ENCODE measurements around the gene RND1. TPM values are rescaled to one million over a fixed set of nuclear protein-coding genes. Genes with fewer than 3 reads are reported as not detected.
A peak's percentile ranks its signal among the peaks of the same experiment; 100 is the strongest.

The RND1 gene
- total RNA-seq, 1 donor from 2014 or later, result 7.1 TPM

DNA sequence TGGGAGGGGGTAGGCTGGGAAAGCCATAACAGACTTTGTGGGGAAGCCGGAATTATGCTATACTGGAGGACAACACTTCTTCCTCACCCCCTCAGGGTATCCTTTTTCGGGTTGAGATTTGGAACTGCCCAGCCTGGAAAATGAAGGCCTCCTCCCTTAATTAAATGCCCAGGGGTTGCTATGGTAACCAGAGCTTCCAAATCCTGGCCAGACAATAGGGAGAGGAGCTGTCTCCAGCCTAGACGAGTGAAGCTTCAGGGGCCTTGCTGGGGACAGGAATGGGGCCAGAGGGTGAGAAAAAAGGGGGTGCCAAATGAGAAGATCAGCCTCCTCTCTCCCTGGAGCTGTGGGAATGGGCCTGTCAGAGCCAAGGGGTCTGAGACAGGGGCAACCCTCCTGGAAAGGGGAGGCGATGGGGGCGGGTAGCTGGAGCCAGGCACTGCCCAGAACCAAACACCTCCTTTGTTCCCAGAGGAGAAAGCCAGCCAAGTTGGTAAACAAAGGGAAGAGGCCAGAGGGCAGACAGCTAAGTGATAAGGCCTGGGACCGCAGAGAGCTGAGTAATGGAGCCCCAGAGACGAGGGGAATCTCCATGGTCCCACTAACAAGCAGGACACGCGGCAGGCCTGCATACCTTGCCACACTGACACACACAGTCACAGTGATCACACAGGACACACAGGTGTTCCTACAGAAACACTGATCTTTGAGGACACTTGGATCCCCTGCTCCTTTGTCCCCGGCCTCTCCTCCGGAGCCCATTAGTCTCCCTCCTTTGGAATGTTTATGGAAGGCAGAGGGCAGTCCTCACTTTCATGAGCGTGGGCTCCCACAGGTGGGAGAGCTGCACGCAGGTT, 17.9 kb upstream of the RND1 start:
- no peaks in the 10 kb centered on the region for H3K27me3 ChIP-seq
- H3K9me3 ChIP-seq, result no peaks in the 10 kb centered on the region
- intact Hi-C loops (cut with DNase I), result no loop called here
- no peak overlapping the region for H3K4me3 ChIP-seq
- DNase-seq, result no peak
- TF ChIP-seq, protein P1, sequence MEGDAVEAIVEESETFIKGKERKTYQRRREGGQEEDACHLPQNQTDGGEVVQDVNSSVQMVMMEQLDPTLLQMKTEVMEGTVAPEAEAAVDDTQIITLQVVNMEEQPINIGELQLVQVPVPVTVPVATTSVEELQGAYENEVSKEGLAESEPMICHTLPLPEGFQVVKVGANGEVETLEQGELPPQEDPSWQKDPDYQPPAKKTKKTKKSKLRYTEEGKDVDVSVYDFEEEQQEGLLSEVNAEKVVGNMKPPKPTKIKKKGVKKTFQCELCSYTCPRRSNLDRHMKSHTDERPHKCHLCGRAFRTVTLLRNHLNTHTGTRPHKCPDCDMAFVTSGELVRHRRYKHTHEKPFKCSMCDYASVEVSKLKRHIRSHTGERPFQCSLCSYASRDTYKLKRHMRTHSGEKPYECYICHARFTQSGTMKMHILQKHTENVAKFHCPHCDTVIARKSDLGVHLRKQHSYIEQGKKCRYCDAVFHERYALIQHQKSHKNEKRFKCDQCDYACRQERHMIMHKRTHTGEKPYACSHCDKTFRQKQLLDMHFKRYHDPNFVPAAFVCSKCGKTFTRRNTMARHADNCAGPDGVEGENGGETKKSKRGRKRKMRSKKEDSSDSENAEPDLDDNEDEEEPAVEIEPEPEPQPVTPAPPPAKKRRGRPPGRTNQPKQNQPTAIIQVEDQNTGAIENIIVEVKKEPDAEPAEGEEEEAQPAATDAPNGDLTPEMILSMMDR (IDR thresholded peaks at IDR 0.05), result no peak
- peaks cover 19% of the 10 kb centered on the region for H3K4me1 ChIP-seq
- H3K27ac ChIP-seq, result no peak overlapping the region
- no peaks in the 10 kb centered on the region for H3K36me3 ChIP-seq
- ATAC-seq, result peak; percentile 32

DNA sequence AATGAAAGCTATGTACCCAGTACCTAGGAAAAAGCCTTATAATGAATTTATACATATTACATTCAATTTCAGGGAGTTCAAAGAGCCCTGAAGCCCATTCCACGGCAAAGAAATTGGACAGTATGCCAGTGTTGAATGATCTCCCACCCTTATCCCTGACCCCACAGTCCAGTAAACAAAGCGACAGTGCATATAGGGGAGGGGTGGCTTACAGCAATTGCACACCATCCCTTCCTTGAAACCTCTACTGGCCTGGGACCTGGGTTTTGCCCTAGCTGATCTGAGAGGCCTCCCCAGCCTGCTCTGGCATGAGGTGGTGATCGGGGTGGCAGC, 17.3 kb upstream of the RND1 start:
- TF ChIP-seq, protein P1 (IDR thresholded peaks at IDR 0.05), result no peak
- no peaks in the 10 kb centered on the region for H3K36me3 ChIP-seq

GRCh38 chr12:48882315-48882687, 16.6 kb upstream of the RND1 start:
- peaks cover 19% of the 10 kb centered on the region for H3K4me1 ChIP-seq
- peak overlapping the region; percentile 47 for H3K27ac ChIP-seq
- no peaks in the 10 kb centered on the region for H3K9me3 ChIP-seq
- TF ChIP-seq, protein P1 (IDR thresholded peaks at IDR 0.05), result no peak
- peak; percentile 33 for ATAC-seq
- no peaks in the 10 kb centered on the region for H3K27me3 ChIP-seq
- DNase-seq, result no peak
- intact Hi-C loops (cut with DNase I), result no loop called here
- peak overlapping the region; percentile 14 for H3K4me3 ChIP-seq
- H3K36me3 ChIP-seq, result no peaks in the 10 kb centered on the region

More for the DNA sequence above, 17.3 kb upstream of the RND1 start:
- H3K9me3 ChIP-seq, result no peaks in the 10 kb centered on the region
- no peaks in the 10 kb centered on the region for H3K27me3 ChIP-seq
- intact Hi-C loops (cut with DNase I), result no loop called here
- DNase-seq (no peak), ATAC-seq (no peak)
- H3K4me3 ChIP-seq, result no peak overlapping the region
- H3K27ac ChIP-seq, result no peak overlapping the region
- peaks cover 19% of the 10 kb centered on the region for H3K4me1 ChIP-seq

GRCh38 chr12:48881686-48882314, 16.1 kb upstream of the RND1 start:
- peaks cover 19% of the 10 kb centered on the region for H3K4me1 ChIP-seq
- TF ChIP-seq, protein P1 (IDR thresholded peaks at IDR 0.05), result no peak
- H3K36me3 ChIP-seq, result no peaks in the 10 kb centered on the region
- peak overlapping the region; percentile 14 for H3K4me3 ChIP-seq
- peak overlapping the region; percentile 47 for H3K27ac ChIP-seq
- DNase-seq, result no peak
- intact Hi-C loops (cut with DNase I), result no loop called here
- no peaks in the 10 kb centered on the region for H3K9me3 ChIP-seq
- ATAC-seq, result no peak
- H3K27me3 ChIP-seq, result no peaks in the 10 kb centered on the region

DNA sequence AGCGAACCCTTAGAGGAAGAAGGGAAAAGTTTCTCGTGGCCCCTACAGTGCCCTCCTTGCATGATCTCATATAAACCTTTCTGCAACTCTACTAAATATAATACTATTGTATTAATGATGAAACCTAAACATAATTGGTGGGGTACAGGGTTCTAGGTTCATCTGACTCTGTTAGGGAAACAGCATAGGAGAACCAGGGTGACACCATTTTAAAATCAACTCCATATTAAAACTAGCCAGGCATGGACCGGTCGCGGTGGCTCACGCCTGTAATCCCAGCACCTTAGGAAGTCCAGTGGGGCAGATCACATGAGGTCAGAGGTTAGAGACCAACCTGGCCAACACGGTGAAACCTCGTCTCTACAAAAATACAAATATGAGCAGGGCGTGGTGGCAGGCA, 15.0 kb upstream of the RND1 start:
- no peak for DNase-seq
- intact Hi-C loops (cut with DNase I), result no loop called here
- H3K27ac ChIP-seq, result no peak overlapping the region
- no peak for ATAC-seq
- TF ChIP-seq, protein P1 (IDR thresholded peaks at IDR 0.05), result no peak
- H3K4me3 ChIP-seq, result no peak overlapping the region
- H3K27me3 ChIP-seq, result no peaks in the 10 kb centered on the region
- no peaks in the 10 kb centered on the region for H3K36me3 ChIP-seq
- H3K9me3 ChIP-seq, result no peaks in the 10 kb centered on the region
- H3K4me1 ChIP-seq, result peaks cover 19% of the 10 kb centered on the region
